DOHH2 (cell line): ENCODE measurements around the gene CRYGN.

Source experiments
- H3F3A ChIP-seq: fragments of 200-600 bp; sonication (generic), shearing (Covaris generic); 2 replicates; pipeline ENCODE4 v1.6.0; 2016; ENCODE audit warnings: antibody characterized with exemption, mild to moderate bottlenecking; ENCODE audit not compliant: control insufficient read depth, insufficient read depth
- H3K27ac ChIP-seq: fragments of 200-600 bp; sonication (generic); 2 replicates; pipeline ENCODE4 v1.5.1; 2014; ENCODE audit warnings: low read depth, mild to moderate bottlenecking, low read length, moderate library complexity
- H3K27me3 ChIP-seq: fragments of 200-600 bp; sonication (generic); 2 replicates; pipeline ENCODE4 v1.6.1; 2014; ENCODE audit warnings: mild to moderate bottlenecking, low read length, mixed read lengths; ENCODE audit not compliant: control insufficient read depth
- H3K36me3 ChIP-seq: fragments of 200-600 bp; sonication (generic); 2 replicates; pipeline ENCODE4 v1.6.1; 2014; ENCODE audit warnings: mild to moderate bottlenecking, low read length, moderate library complexity, mixed read lengths; ENCODE audit not compliant: control insufficient read depth
- H3K4me1 ChIP-seq: fragments of 200-600 bp; sonication (generic); 2 replicates; pipeline ENCODE4 v1.6.1; 2014; ENCODE audit warnings: mild to moderate bottlenecking, low read length, mixed read lengths; ENCODE audit not compliant: control insufficient read depth
- H3K4me2 ChIP-seq: fragments of 200-600 bp; sonication (generic); 2 replicates; pipeline ENCODE4 v1.6.0; 2014; ENCODE audit warnings: mild to moderate bottlenecking, low read length, moderate library complexity
- H3K4me3 ChIP-seq: fragments of 200-600 bp; sonication (generic); 2 replicates; pipeline ENCODE4 v1.5.1; 2014; ENCODE audit warnings: mild to moderate bottlenecking, low read length, mixed read lengths
- H3K79me2 ChIP-seq: fragments of 200-600 bp; sonication (generic); 2 replicates; pipeline ENCODE4 v1.6.1; 2014; ENCODE audit warnings: mild to moderate bottlenecking, low read length, mixed read lengths; ENCODE audit not compliant: control insufficient read depth
- H3K9me2 ChIP-seq: fragments of 200-600 bp; sonication (generic); replicated peaks from 2 replicates; pipeline ENCODE4 v1.6.1; 2014; ENCODE audit warnings: mild to moderate bottlenecking, low read length, mixed read lengths; ENCODE audit not compliant: control insufficient read depth
- H3K9me3 ChIP-seq: fragments of 200-600 bp; sonication (generic); 2 replicates; pipeline ENCODE4 v1.6.1; 2014; ENCODE audit warnings: antibody characterized with exemption, low read length, mixed read lengths; ENCODE audit not compliant: control insufficient read depth, insufficient read depth
- H4K20me1 ChIP-seq: fragments of 200-600 bp; sonication (generic); 2 replicates; pipeline ENCODE4 v1.6.0; 2014; ENCODE audit warnings: low read depth, mild to moderate bottlenecking, antibody characterized with exemption, low read length, moderate library complexity; ENCODE audit not compliant: control insufficient read depth, insufficient read depth
- CTCF ChIP-seq: fragments of 200-600 bp; sonication (generic); IDR thresholded peaks from one replicate; pipeline ENCODE4 v1.5.1; 2014; ENCODE audit warnings: antibody characterized with exemption, mild to moderate bottlenecking, low read depth, low read length; ENCODE audit not compliant: poor library complexity, severe bottlenecking
- EZH2phosphoT487 ChIP-seq: fragments of 200-600 bp; sonication (generic); IDR thresholded peaks from 2 replicates; pipeline ENCODE4 v1.6.1; 2017; ENCODE audit warnings: borderline replicate concordance, mild to moderate bottlenecking, antibody characterized with exemption, low read length, moderate library complexity, mixed read lengths

Gene CRYGN

DNA sequence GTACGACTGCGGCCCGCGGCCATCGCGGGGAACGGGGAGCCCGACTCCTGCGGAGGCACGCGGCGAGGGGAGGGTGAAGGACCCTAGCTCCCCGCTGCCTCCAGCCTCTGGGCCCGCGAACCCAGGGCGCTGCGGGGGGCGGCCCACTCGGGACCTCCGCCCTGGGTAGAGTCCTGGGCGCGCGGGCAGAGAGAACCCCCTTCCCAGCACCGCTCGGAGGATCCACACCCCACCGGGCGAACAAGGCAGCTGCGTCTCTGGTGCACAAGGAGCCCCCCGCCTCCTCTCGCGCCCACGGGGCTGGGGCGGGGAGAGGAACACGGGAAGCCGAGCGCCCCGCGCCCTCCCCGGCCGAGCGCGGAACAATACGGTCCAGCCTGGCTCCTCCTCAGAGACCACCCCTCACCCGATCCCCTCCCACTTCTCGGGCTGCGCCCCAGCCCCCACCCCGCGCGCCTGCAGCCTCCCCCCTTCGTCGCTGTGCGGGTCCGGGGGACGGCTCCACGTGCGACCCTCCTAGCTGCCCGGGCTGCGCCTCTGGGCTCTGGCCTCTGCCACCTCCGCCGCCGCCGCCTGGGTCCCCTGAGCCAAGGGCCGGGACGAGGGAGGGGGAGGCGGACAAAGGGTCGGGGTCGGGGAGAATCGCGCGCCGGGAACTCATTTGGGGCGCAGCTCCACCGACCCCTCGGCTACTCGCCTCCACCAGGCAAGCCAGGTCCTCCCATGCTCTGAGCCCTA is 30.1 kb downstream of the CRYGN start, which contains the start of gene WDR86:
Gene WDR86, minus strand, starts transcription at position 372 of the 738 bp plus-strand sequence. CDS start 449 bp downstream, outside the sequence.
- Histone ChIP-seq H3K36me3 (no peaks in the 10 kb centered on the region), H3K9me3 (no peaks in the 10 kb centered on the region), H3F3A (no peaks in the 10 kb centered on the region), H3K4me1 (peaks cover 9% of the 10 kb centered on the region), H3K27me3 (peaks cover 39% of the 10 kb centered on the region), H3K4me2 (peak within 1 kb of the TSS; percentile 43), H3K4me3 (no peak within 1 kb of the TSS), H3K79me2 (no peaks in the 10 kb centered on the region), H3K9me2 (no peaks in the 10 kb centered on the region), H4K20me1 (no peaks in the 10 kb centered on the region), H3K27ac (no peak within 1 kb of the TSS)
- TF ChIP-seq EZH2phosphoT487 (no peak), CTCF (no peak)

GRCh38 chr7:151408839-151409666 is 30.9 kb downstream of the CRYGN start:
- H3K27me3 ChIP-seq, result peaks cover 34% of the 10 kb centered on the region
- no peak overlapping the region for H3K4me3 ChIP-seq
- H3K4me2 ChIP-seq, result peak overlapping the region; percentile 43
- no peaks in the 10 kb centered on the region for H3K9me3 ChIP-seq
- TF ChIP-seq EZH2phosphoT487 (no peak), CTCF (no peak)
- peaks cover 9% of the 10 kb centered on the region for H3K4me1 ChIP-seq
- no peaks in the 10 kb centered on the region for H4K20me1 ChIP-seq
- no peak overlapping the region for H3K27ac ChIP-seq
- no peaks in the 10 kb centered on the region for H3K9me2 ChIP-seq
- no peaks in the 10 kb centered on the region for H3F3A ChIP-seq
- H3K36me3 ChIP-seq, result no peaks in the 10 kb centered on the region
- H3K79me2 ChIP-seq, result no peaks in the 10 kb centered on the region

DNA sequence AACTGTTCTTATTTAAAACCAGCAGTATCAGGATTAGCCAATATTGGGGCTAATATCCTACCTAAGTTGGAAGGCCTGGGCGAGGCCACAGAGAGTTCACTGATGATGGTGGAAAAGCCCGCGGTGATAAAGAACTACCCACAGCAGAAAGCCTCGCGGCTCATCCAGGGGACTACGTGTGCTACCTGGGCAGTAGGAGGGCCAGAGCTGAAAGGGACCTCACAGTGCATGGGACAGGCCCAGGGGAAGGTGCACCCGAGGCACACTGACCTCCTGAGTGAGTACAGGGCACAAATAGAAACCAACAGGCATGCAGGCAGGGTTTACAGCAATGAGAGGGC is 31.5 kb downstream of the CRYGN start:
- H3K4me1 ChIP-seq, result peaks cover 9% of the 10 kb centered on the region
- no peaks in the 10 kb centered on the region for H3K36me3 ChIP-seq
- no peaks in the 10 kb centered on the region for H4K20me1 ChIP-seq
- H3K4me2 ChIP-seq, result peak overlapping the region; percentile 43
- H3K27ac ChIP-seq, result no peak overlapping the region
- no peak overlapping the region for H3K4me3 ChIP-seq
- TF ChIP-seq EZH2phosphoT487, result no peak
- TF ChIP-seq CTCF, result no peak
- H3K79me2 ChIP-seq, result no peaks in the 10 kb centered on the region
- no peaks in the 10 kb centered on the region for H3K9me3 ChIP-seq
- H3K27me3 ChIP-seq, result peaks cover 31% of the 10 kb centered on the region
- H3F3A ChIP-seq, result no peaks in the 10 kb centered on the region
- no peaks in the 10 kb centered on the region for H3K9me2 ChIP-seq
